ENCODE measurements around the gene DGUOK.

GRCh38 chr2:73899801-73900336 lies 26.8 kb upstream of the DGUOK start:
- TF ChIP-seq CTCF (IDR thresholded peaks at IDR 0.05) (no peak), POLR2A (IDR thresholded peaks at IDR 0.05) (no peak), POLR2AphosphoS5 (IDR thresholded peaks at IDR 0.05; ENCODE audit: insufficient read depth in 1 of 2, low read depth in 1 of 2) (peak in 1 of 2 donors; percentile 46)
